Naive thymus-derived CD4-positive, alpha-beta T cell (primary cell): Measurements from ENCODE around the gene TAF11L3. TPM values are rescaled to one million over a fixed set of nuclear protein-coding genes. Genes with fewer than 3 reads are reported as not detected.
"Not testable (repeated sequence)": the region's sequence is repeated elsewhere in the genome, so short reads cannot be mapped to it uniquely, and the experiment has no call there.

ENCODE experiments used
- ATAC-seq: fragments of 150-1000 bp; cut with Tn5 transposase; 2 replicates; pipeline ENCODE4 v1.10.0; 2021; ENCODE audit warnings: mild to moderate bottlenecking, moderate library complexity
- CTCF ChIA-PET: fragments of 350-600 bp; sonication (Branson Sonifier 250); formaldehyde crosslinking; loops from one replicate; lab custom pipeline; 2021; ENCODE audit warnings: antibody characterized with exemption; lab: Charles Lee
- POLR2A ChIA-PET: fragments of 350-600 bp; sonication (Branson Sonifier 250); formaldehyde crosslinking; loops from one replicate; lab custom pipeline; 2021; ENCODE audit warnings: antibody characterized with exemption, inconsistent platforms; lab: Charles Lee
- DNase-seq, 9 donors: peaks; one replicate each; pipeline versions ENCODE4 v3.0.0 to v3.0.0-alpha.2; 2020 to 2022; ENCODE audit warnings: mixed read lengths in 1 of 9
- H3K27ac ChIP-seq: one replicate; pipeline ENCODE4 v1.7.0; 2013; ENCODE audit warnings: mild to moderate bottlenecking, low read depth, low read length, moderate library complexity
- H3K27me3 ChIP-seq, 2 donors: one replicate each; pipeline ENCODE4 v1.7.0; 2013; ENCODE audit warnings: low read length in 2 of 2, mild to moderate bottlenecking in 2 of 2, moderate library complexity in 2 of 2; ENCODE audit not compliant: control insufficient read depth in 2 of 2, insufficient read depth in 2 of 2
- H3K36me3 ChIP-seq, 3 experiments: 1 replicate in 2 of 3; 2 replicates in 1 of 3; pipeline ENCODE4 v1.7.0; 2013; ENCODE audit warnings: low read length in 3 of 3, mild to moderate bottlenecking in 3 of 3, moderate library complexity in 1 of 3; ENCODE audit not compliant: insufficient read depth in 3 of 3, control insufficient read depth in 2 of 3
- H3K4me1 ChIP-seq, 2 donors: one replicate each; pipeline ENCODE4 v1.7.0; 2013; ENCODE audit warnings: low read length in 2 of 2, mild to moderate bottlenecking in 2 of 2, moderate library complexity in 1 of 2; ENCODE audit not compliant: control insufficient read depth in 2 of 2, insufficient read depth in 2 of 2
- H3K4me3 ChIP-seq: 2 replicates; pipeline ENCODE4 v1.7.0; 2013; ENCODE audit warnings: mild to moderate bottlenecking, low read length
- H3K9me3 ChIP-seq, 3 experiments: 1 replicate in 2 of 3; 2 replicates in 1 of 3; pipeline ENCODE4 v1.7.0; 2013; ENCODE audit warnings: low read length in 3 of 3; ENCODE audit not compliant: control insufficient read depth in 2 of 3
- H3K27ac Mint-ChIP-seq, 9 donors: one replicate each; pipeline ENCODE4 v1.8.0; 2020 to 2022; ENCODE audit warnings: mixed read lengths in 9 of 9, mild to moderate bottlenecking in 8 of 9, moderate library complexity in 5 of 9, inconsistent platforms in 2 of 9
- H3K27me3 Mint-ChIP-seq, 5 donors: one replicate each; pipeline ENCODE4 v1.8.0; 2021 to 2022; ENCODE audit warnings: mixed read lengths in 5 of 5, mild to moderate bottlenecking in 1 of 5
- H3K36me3 Mint-ChIP-seq, 5 donors: one replicate each; pipeline ENCODE4 v1.8.0; 2020 to 2022; ENCODE audit warnings: mixed read lengths in 5 of 5, mild to moderate bottlenecking in 3 of 5, inconsistent platforms in 1 of 5
- H3K4me1 Mint-ChIP-seq, 7 donors: one replicate each; pipeline ENCODE4 v1.8.0; 2020 to 2022; ENCODE audit warnings: mixed read lengths in 7 of 7, mild to moderate bottlenecking in 3 of 7, inconsistent platforms in 1 of 7
- H3K4me3 Mint-ChIP-seq, 10 donors: one replicate each; pipeline ENCODE4 v1.8.0; 2020 to 2022; ENCODE audit warnings: mild to moderate bottlenecking in 10 of 10, mixed read lengths in 10 of 10, moderate library complexity in 6 of 10, inconsistent platforms in 2 of 10
- H3K9me3 Mint-ChIP-seq, 11 donors: one replicate each; pipeline ENCODE4 v1.8.0; 2020 to 2022; ENCODE audit warnings: mixed read lengths in 11 of 11, mild to moderate bottlenecking in 4 of 11, inconsistent platforms in 1 of 11, moderate library complexity in 1 of 11
- intact Hi-C, 2 donors: fragments of 100-400 bp; cut with micrococcal nuclease; formaldehyde crosslinking; loops; one replicate each; pipeline ENCODE4 v1.15.1; 2023
- polyA plus RNA-seq, 2 donors: library from polyadenylated mRNA; unstranded; fragments of 300-500 nt; fragmentation: Illumina TruSeq; gene quantifications; one replicate each; pipeline ENCODE4 v1.2.3, GENCODE V29; 2021
- total RNA-seq, 6 experiments: library from RNA in 5 of 6; stranded (reverse) in 5 of 6; gene quantifications; 1 replicate in 5 of 6; 2 replicates in 1 of 6; pipeline ENCODE4 v1.2.3 and lab custom pipeline; 2021 to 2026

The TAF11L3 gene
- total and polyA plus RNA-seq, 7 experiments from 2014 or later = not detected

- H3K27ac ChIP-seq, H3K36me3 ChIP-seq, POLR2A ChIA-PET, H3K27me3 Mint-ChIP-seq, H3K36me3 Mint-ChIP-seq, H3K27ac Mint-ChIP-seq, H3K27me3 ChIP-seq, ATAC-seq, H3K9me3 ChIP-seq, H3K4me1 Mint-ChIP-seq, CTCF ChIA-PET, H3K4me3 Mint-ChIP-seq, intact Hi-C loops, H3K9me3 Mint-ChIP-seq, H3K4me1 ChIP-seq, H3K4me3 ChIP-seq: not testable (repeated sequence)
- peak in 3 of 9 donors; percentile 3 to 24 (median 15) for DNase-seq
These were observed 641 bp upstream of the TAF11L3 start for GRCh38 chr5:17517526-17517925.

- H3K4me1 Mint-ChIP-seq, DNase-seq, H3K27ac ChIP-seq, H3K27me3 Mint-ChIP-seq, H3K4me3 ChIP-seq, H3K9me3 ChIP-seq, H3K4me3 Mint-ChIP-seq, ATAC-seq, H3K36me3 Mint-ChIP-seq, intact Hi-C loops, CTCF ChIA-PET, H3K27ac Mint-ChIP-seq, H3K4me1 ChIP-seq, H3K9me3 Mint-ChIP-seq, H3K27me3 ChIP-seq, H3K36me3 ChIP-seq, POLR2A ChIA-PET: not testable (repeated sequence)
These were observed 1.3 kb downstream of the TAF11L3 start for GRCh38 chr5:17519508-17519907.

GRCh38 chr5:17521501-17521900 is 3.3 kb downstream of the TAF11L3 start, which contains the start of gene TAF11L4:
TAF11L4 (plus strand) TSS chr5:17521801.
- intact Hi-C loops, H3K27me3 ChIP-seq, H3K4me1 ChIP-seq, CTCF ChIA-PET, H3K27me3 Mint-ChIP-seq, ATAC-seq, H3K9me3 ChIP-seq, H3K36me3 Mint-ChIP-seq, H3K27ac ChIP-seq, DNase-seq, H3K4me3 ChIP-seq, H3K36me3 ChIP-seq, POLR2A ChIA-PET, H3K4me3 Mint-ChIP-seq, H3K9me3 Mint-ChIP-seq, H3K4me1 Mint-ChIP-seq, H3K27ac Mint-ChIP-seq: not testable (repeated sequence)

- H3K4me3 Mint-ChIP-seq, H3K4me1 Mint-ChIP-seq, H3K36me3 Mint-ChIP-seq, H3K4me1 ChIP-seq, H3K27ac ChIP-seq, ATAC-seq, H3K27me3 ChIP-seq, DNase-seq, H3K4me3 ChIP-seq, H3K9me3 ChIP-seq, H3K27me3 Mint-ChIP-seq, H3K36me3 ChIP-seq, H3K27ac Mint-ChIP-seq, CTCF ChIA-PET, intact Hi-C loops, H3K9me3 Mint-ChIP-seq, POLR2A ChIA-PET: not testable (repeated sequence)
These were observed 6.8 kb downstream of the TAF11L3 start, which contains the start of gene TAF11L5 for GRCh38 chr5:17524935-17525334. TAF11L5 (plus strand) TSS chr5:17525235.

- H3K36me3 ChIP-seq, POLR2A ChIA-PET, H3K27ac Mint-ChIP-seq, ATAC-seq, H3K27me3 Mint-ChIP-seq, H3K4me3 ChIP-seq, H3K27me3 ChIP-seq, H3K4me1 Mint-ChIP-seq, intact Hi-C loops, H3K4me3 Mint-ChIP-seq, H3K4me1 ChIP-seq, H3K27ac ChIP-seq, H3K9me3 ChIP-seq, H3K9me3 Mint-ChIP-seq, CTCF ChIA-PET, H3K36me3 Mint-ChIP-seq: not testable (repeated sequence)
- DNase-seq = peak in 3 of 9 donors; percentile 11 to 27 (median 14)
These were observed 8.3 kb downstream of the TAF11L3 start for GRCh38 chr5:17526504-17526903.

- H3K9me3 ChIP-seq, H3K4me3 Mint-ChIP-seq, CTCF ChIA-PET, POLR2A ChIA-PET, DNase-seq, H3K9me3 Mint-ChIP-seq, ATAC-seq, H3K27me3 ChIP-seq, intact Hi-C loops, H3K27me3 Mint-ChIP-seq, H3K36me3 ChIP-seq, H3K36me3 Mint-ChIP-seq, H3K4me1 ChIP-seq, H3K27ac ChIP-seq, H3K4me3 ChIP-seq, H3K27ac Mint-ChIP-seq, H3K4me1 Mint-ChIP-seq: not testable (repeated sequence)
These were observed 10.2 kb downstream of the TAF11L3 start, which contains the start of gene TAF11L6 for GRCh38 chr5:17528369-17528768. TAF11L6 (plus strand) TSS chr5:17528669.
